ENCODE measurements around the gene C10orf88. TPM values are rescaled to one million over a fixed set of nuclear protein-coding genes. Genes with fewer than 3 reads are reported as not detected.
A peak's percentile ranks its signal among the peaks of the same experiment; 100 is the strongest.

Gene C10orf88
- total RNA-seq (1 to 10 TPM; 5.2 to 7.8 (median 6.9) TPM), polyA plus RNA-seq (4.1 TPM)
- long read RNA-seq, donor 1, transcript C10orf88-204 (6 exons, 2,482 nt) = major isoform, 19 of 20 reads
- long read RNA-seq, donor 1, partial matches to known transcripts = 1 of 20 reads
- long read RNA-seq, donor 1, other reads (novel, unspliced or antisense) = 0 of 20 reads
- long read RNA-seq, donor 2, partial matches to known transcripts = 2 of 4 reads
- long read RNA-seq, donor 2, other reads (novel, unspliced or antisense) = 0 of 4 reads
- long read RNA-seq, donor 3, transcript C10orf88-204 (6 exons, 2,482 nt) = major isoform, 30 of 34 reads
- long read RNA-seq, donor 3, partial matches to known transcripts = 3 of 34 reads
- long read RNA-seq, donor 3, other reads (novel, unspliced or antisense) = 1 of 34 reads
- long read RNA-seq, donor 4, partial matches to known transcripts = 0 of 4 reads
- long read RNA-seq, donor 4, other reads (novel, unspliced or antisense) = 0 of 4 reads

GRCh38 chr10:122953902-122954730 is at the start of gene C10orf88:
C10orf88 (minus strand) TSS chr10:122954227; CDS start chr10:122954178, 49 bp downstream.
- H3K4me3 ChIP-seq (ENCODE audit: low read length) = peak within 1 kb of the TSS; percentile 57
- intact Hi-C loops (cut with DNase I) = no loop called here
- WGBS = 4% methylated on average over 77 of the region's 77 CpGs
- no peaks in the 10 kb centered on the region for H3K27me3 ChIP-seq (ENCODE audit: control insufficient read depth, insufficient read depth)
- DNase-seq (peak; percentile 99), ATAC-seq (peak; percentile 99)
- H3K27ac ChIP-seq (ENCODE audit: low read length) = peak within 1 kb of the TSS; percentile 13
- H3K4me1 ChIP-seq (ENCODE audit: control insufficient read depth, insufficient read depth, low read length) = no peaks in the 10 kb centered on the region
- H3K9me3 ChIP-seq (ENCODE audit: control insufficient read depth, low read length) = no peaks in the 10 kb centered on the region

- 88% methylated on average over 2 of the region's 2 CpGs for WGBS
- H3K9me3 ChIP-seq (ENCODE audit: control insufficient read depth, low read length) = no peaks in the 10 kb centered on the region
- DNase-seq = no peak
- no peak overlapping the region for H3K4me3 ChIP-seq (ENCODE audit: low read length)
- ATAC-seq = no peak
- H3K4me1 ChIP-seq (ENCODE audit: control insufficient read depth, insufficient read depth, low read length) = no peaks in the 10 kb centered on the region
- H3K27ac ChIP-seq (ENCODE audit: low read length) = no peak overlapping the region
- intact Hi-C loops (cut with DNase I) = no loop called here
- H3K27me3 ChIP-seq (ENCODE audit: control insufficient read depth, insufficient read depth) = no peaks in the 10 kb centered on the region
Observed at GRCh38 chr10:123001370-123001769, 47.3 kb upstream of the C10orf88 start.

GRCh38 chr10:123000155-123000554 is 46.1 kb upstream of the C10orf88 start:
- ATAC-seq = no peak
- no peaks in the 10 kb centered on the region for H3K27me3 ChIP-seq (ENCODE audit: control insufficient read depth, insufficient read depth)
- no peaks in the 10 kb centered on the region for H3K4me1 ChIP-seq (ENCODE audit: control insufficient read depth, insufficient read depth, low read length)
- DNase-seq = no peak
- intact Hi-C loops (cut with DNase I) = no loop called here
- WGBS = 78% methylated on average over 3 of the region's 3 CpGs
- H3K27ac ChIP-seq (ENCODE audit: low read length) = no peak overlapping the region
- H3K4me3 ChIP-seq (ENCODE audit: low read length) = no peak overlapping the region
- H3K9me3 ChIP-seq (ENCODE audit: control insufficient read depth, low read length) = no peaks in the 10 kb centered on the region

GRCh38 chr10:122999347-122999746 is 45.3 kb upstream of the C10orf88 start:
- no peak for DNase-seq
- Histone ChIP-seq H3K27me3 (ENCODE audit: control insufficient read depth, insufficient read depth) (no peaks in the 10 kb centered on the region), H3K4me3 (ENCODE audit: low read length) (no peak overlapping the region), H3K9me3 (ENCODE audit: control insufficient read depth, low read length) (no peaks in the 10 kb centered on the region), H3K27ac (ENCODE audit: low read length) (no peak overlapping the region), H3K4me1 (ENCODE audit: control insufficient read depth, insufficient read depth, low read length) (no peaks in the 10 kb centered on the region)
- no peak for ATAC-seq
- intact Hi-C loops (cut with DNase I) = no loop called here
- 68% methylated on average over 3 of the region's 3 CpGs for WGBS

GRCh38 chr10:122998934-122999333 is 44.9 kb upstream of the C10orf88 start:
- WGBS = 94% methylated on average over 3 of the region's 3 CpGs
- no peak overlapping the region for H3K4me3 ChIP-seq (ENCODE audit: low read length)
- no peak overlapping the region for H3K27ac ChIP-seq (ENCODE audit: low read length)
- no peak for DNase-seq
- no peaks in the 10 kb centered on the region for H3K9me3 ChIP-seq (ENCODE audit: control insufficient read depth, low read length)
- intact Hi-C loops (cut with DNase I) = no loop called here
- H3K27me3 ChIP-seq (ENCODE audit: control insufficient read depth, insufficient read depth) = no peaks in the 10 kb centered on the region
- ATAC-seq = no peak
- no peaks in the 10 kb centered on the region for H3K4me1 ChIP-seq (ENCODE audit: control insufficient read depth, insufficient read depth, low read length)

- ATAC-seq (no peak), DNase-seq (no peak)
- no peaks in the 10 kb centered on the region for H3K4me1 ChIP-seq (ENCODE audit: control insufficient read depth, insufficient read depth, low read length)
- no peaks in the 10 kb centered on the region for H3K9me3 ChIP-seq (ENCODE audit: control insufficient read depth, low read length)
- no peak overlapping the region for H3K27ac ChIP-seq (ENCODE audit: low read length)
- intact Hi-C loops (cut with DNase I) = no loop called here
- 85% methylated on average over 6 of the region's 6 CpGs for WGBS
- H3K27me3 ChIP-seq (ENCODE audit: control insufficient read depth, insufficient read depth) = no peaks in the 10 kb centered on the region
- H3K4me3 ChIP-seq (ENCODE audit: low read length) = no peak overlapping the region
Observed at GRCh38 chr10:122998360-122998917, 44.4 kb upstream of the C10orf88 start.

GRCh38 chr10:122997864-122998263 is 43.8 kb upstream of the C10orf88 start:
- ATAC-seq = no peak
- Histone ChIP-seq H3K27me3 (ENCODE audit: control insufficient read depth, insufficient read depth) (no peaks in the 10 kb centered on the region), H3K4me1 (ENCODE audit: control insufficient read depth, insufficient read depth, low read length) (no peaks in the 10 kb centered on the region), H3K27ac (ENCODE audit: low read length) (no peak overlapping the region), H3K4me3 (ENCODE audit: low read length) (no peak overlapping the region), H3K9me3 (ENCODE audit: control insufficient read depth, low read length) (no peaks in the 10 kb centered on the region)
- WGBS = 86% methylated on average over 3 of the region's 3 CpGs
- no peak for DNase-seq
- intact Hi-C loops (cut with DNase I) = no loop called here

GRCh38 chr10:122995936-122996335 is 41.9 kb upstream of the C10orf88 start:
- H3K4me3 ChIP-seq (ENCODE audit: low read length) = no peak overlapping the region
- no peaks in the 10 kb centered on the region for H3K27me3 ChIP-seq (ENCODE audit: control insufficient read depth, insufficient read depth)
- no peak for DNase-seq
- H3K9me3 ChIP-seq (ENCODE audit: control insufficient read depth, low read length) = no peaks in the 10 kb centered on the region
- ATAC-seq = no peak
- intact Hi-C loops (cut with DNase I) = no loop called here
- WGBS = 82% methylated on average over 4 of the region's 4 CpGs
- H3K27ac ChIP-seq (ENCODE audit: low read length) = no peak overlapping the region
- no peaks in the 10 kb centered on the region for H3K4me1 ChIP-seq (ENCODE audit: control insufficient read depth, insufficient read depth, low read length)

- no peak overlapping the region for H3K27ac ChIP-seq (ENCODE audit: low read length)
- no peaks in the 10 kb centered on the region for H3K27me3 ChIP-seq (ENCODE audit: control insufficient read depth, insufficient read depth)
- H3K4me1 ChIP-seq (ENCODE audit: control insufficient read depth, insufficient read depth, low read length) = no peaks in the 10 kb centered on the region
- DNase-seq = peak in 1 of 3 donors; percentile 46
- WGBS = 95% methylated on average over 6 of the region's 6 CpGs
- no peaks in the 10 kb centered on the region for H3K9me3 ChIP-seq (ENCODE audit: control insufficient read depth, low read length)
- no peak overlapping the region for H3K4me3 ChIP-seq (ENCODE audit: low read length)
- intact Hi-C loops (cut with DNase I) = no loop called here
- no peak for ATAC-seq
Observed at GRCh38 chr10:122993797-122994336, 39.8 kb upstream of the C10orf88 start.

- H3K27me3 ChIP-seq (ENCODE audit: control insufficient read depth, insufficient read depth) = no peaks in the 10 kb centered on the region
- H3K27ac ChIP-seq (ENCODE audit: low read length) = no peak overlapping the region
- no peaks in the 10 kb centered on the region for H3K4me1 ChIP-seq (ENCODE audit: control insufficient read depth, insufficient read depth, low read length)
- no peaks in the 10 kb centered on the region for H3K9me3 ChIP-seq (ENCODE audit: control insufficient read depth, low read length)
- intact Hi-C loops (cut with DNase I) = no loop called here
- DNase-seq = no peak
- H3K4me3 ChIP-seq (ENCODE audit: low read length) = no peak overlapping the region
- WGBS = 80% methylated on average over 1 of the region's 1 CpG
- ATAC-seq = no peak
Observed at GRCh38 chr10:122992031-122992585, 38.1 kb upstream of the C10orf88 start.

All from right cardiac atrium (tissue), 5 donors.